SK-N-SH treated with all-trans-retinoic acid at 6 μM for 48 hours (cell line): ENCODE measurements around the gene C1orf105.

Experiments used
- ARNTL ChIP-seq: fragments of 450-650 bp; formaldehyde crosslinking; IDR thresholded peaks from 2 replicates; pipeline ENCODE4 v1.5.0; 2020; ENCODE audit warnings: low read depth, mild to moderate bottlenecking, moderate library complexity, borderline replicate concordance
- TCF4 ChIP-seq: fragments of 250-450 bp; sonication (Bioruptor Pico); IDR thresholded peaks from 2 replicates; pipeline ENCODE4 v1.8.0; 2021; ENCODE audit warnings: mild to moderate bottlenecking, moderate library complexity, borderline replicate concordance
- ZNF565 ChIP-seq: fragments of 450-650 bp; formaldehyde crosslinking; conservative IDR thresholded peaks from 2 replicates; pipeline ENCODE4 v1.5.0; 2020; ENCODE audit warnings: low read depth, mild to moderate bottlenecking, moderate library complexity
- TF ChIP-seq, protein P1 (sequence below): fragments of 250-450 bp; sonication (Bioruptor Pico); IDR thresholded peaks from 2 replicates; pipeline ENCODE4 v1.5.0; 2020; ENCODE audit warnings: mild to moderate bottlenecking, moderate library complexity
- TF ChIP-seq, protein P2 (sequence below): fragments of 250-450 bp; sonication (Bioruptor Pico); IDR thresholded peaks from 2 replicates; pipeline ENCODE4 v1.5.1; 2021; ENCODE audit warnings: mild to moderate bottlenecking, moderate library complexity

DNA sequence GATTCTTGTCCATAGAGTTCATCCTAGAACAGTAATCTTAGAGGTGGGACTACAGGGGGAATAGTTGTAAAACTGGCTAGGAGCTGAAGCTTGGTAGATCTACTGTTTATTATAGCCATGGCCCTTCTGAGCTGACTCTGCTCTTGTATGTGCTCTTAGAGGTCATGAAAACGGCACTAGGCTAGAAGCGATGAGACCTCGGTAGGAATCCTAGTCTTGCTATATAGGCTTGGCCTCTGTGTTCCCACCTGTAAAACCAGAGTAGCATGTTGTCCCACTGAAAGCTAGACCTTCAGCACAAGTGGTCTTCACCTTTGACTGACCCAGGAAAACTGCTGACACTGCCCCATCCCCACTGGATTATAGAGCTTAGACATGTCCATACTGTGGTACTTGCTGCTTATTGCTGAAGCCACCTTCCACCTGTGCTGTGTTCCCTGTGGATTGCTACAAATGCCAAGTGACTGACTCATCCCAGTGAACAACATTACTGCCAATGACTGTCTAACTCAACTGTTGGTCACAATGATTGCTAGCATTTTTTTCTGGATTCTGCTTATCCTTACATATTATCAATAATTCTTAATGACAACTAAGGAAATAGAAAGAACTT lies 46.4 kb downstream of the C1orf105 start:
- TF ChIP-seq ZNF565 (CRISPR knock-in tag), result no peak
- no peak for TF ChIP-seq TCF4
- TF ChIP-seq, protein P1, sequence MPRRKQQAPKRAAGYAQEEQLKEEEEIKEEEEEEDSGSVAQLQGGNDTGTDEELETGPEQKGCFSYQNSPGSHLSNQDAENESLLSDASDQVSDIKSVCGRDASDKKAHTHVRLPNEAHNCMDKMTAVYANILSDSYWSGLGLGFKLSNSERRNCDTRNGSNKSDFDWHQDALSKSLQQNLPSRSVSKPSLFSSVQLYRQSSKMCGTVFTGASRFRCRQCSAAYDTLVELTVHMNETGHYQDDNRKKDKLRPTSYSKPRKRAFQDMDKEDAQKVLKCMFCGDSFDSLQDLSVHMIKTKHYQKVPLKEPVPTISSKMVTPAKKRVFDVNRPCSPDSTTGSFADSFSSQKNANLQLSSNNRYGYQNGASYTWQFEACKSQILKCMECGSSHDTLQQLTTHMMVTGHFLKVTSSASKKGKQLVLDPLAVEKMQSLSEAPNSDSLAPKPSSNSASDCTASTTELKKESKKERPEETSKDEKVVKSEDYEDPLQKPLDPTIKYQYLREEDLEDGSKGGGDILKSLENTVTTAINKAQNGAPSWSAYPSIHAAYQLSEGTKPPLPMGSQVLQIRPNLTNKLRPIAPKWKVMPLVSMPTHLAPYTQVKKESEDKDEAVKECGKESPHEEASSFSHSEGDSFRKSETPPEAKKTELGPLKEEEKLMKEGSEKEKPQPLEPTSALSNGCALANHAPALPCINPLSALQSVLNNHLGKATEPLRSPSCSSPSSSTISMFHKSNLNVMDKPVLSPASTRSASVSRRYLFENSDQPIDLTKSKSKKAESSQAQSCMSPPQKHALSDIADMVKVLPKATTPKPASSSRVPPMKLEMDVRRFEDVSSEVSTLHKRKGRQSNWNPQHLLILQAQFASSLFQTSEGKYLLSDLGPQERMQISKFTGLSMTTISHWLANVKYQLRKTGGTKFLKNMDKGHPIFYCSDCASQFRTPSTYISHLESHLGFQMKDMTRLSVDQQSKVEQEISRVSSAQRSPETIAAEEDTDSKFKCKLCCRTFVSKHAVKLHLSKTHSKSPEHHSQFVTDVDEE (CRISPR knock-in tag), result no peak
- no peak for TF ChIP-seq ARNTL (CRISPR knock-in tag)
- TF ChIP-seq, protein P2, sequence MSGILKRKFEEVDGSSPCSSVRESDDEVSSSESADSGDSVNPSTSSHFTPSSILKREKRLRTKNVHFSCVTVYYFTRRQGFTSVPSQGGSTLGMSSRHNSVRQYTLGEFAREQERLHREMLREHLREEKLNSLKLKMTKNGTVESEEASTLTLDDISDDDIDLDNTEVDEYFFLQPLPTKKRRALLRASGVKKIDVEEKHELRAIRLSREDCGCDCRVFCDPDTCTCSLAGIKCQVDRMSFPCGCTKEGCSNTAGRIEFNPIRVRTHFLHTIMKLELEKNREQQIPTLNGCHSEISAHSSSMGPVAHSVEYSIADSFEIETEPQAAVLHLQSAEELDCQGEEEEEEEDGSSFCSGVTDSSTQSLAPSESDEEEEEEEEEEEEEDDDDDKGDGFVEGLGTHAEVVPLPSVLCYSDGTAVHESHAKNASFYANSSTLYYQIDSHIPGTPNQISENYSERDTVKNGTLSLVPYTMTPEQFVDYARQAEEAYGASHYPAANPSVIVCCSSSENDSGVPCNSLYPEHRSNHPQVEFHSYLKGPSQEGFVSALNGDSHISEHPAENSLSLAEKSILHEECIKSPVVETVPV (CRISPR knock-in tag), result no peak
